GM18502 (cell line): ENCODE measurements around the gene SNX7.
A peak's percentile ranks its signal among the peaks of the same experiment; 100 is the strongest.

Experiments used
- ATAC-seq: cut with Tn5 transposase; IDR thresholded peaks from one replicate; pipeline ENCODE4 v1.9.1; 2021; ENCODE audit warnings: mild to moderate bottlenecking; ENCODE audit not compliant: unreplicated experiment, poor library complexity

Gene SNX7

GRCh38 chr1:98661544-98662355 is at the start of gene SNX7:
TSS of gene SNX7 (plus strand) at chr1:98661721. CDS start at chr1:98661732, 11 bp downstream.
- ATAC-seq, result peak; percentile 68

- no peak for ATAC-seq
These were observed 24.2 kb upstream of the SNX7 start for GRCh38 chr1:98637316-98637715.

GRCh38 chr1:98638185-98638584 is 23.3 kb upstream of the SNX7 start:
- ATAC-seq, result no peak

- ATAC-seq, result no peak
These were observed 17.0 kb upstream of the SNX7 start for GRCh38 chr1:98644510-98644909.

- ATAC-seq, result no peak
These were observed 10.3 kb upstream of the SNX7 start for GRCh38 chr1:98651116-98651632.

GRCh38 chr1:98653123-98653522 is 8.4 kb upstream of the SNX7 start:
- ATAC-seq, result no peak

GRCh38 chr1:98659879-98660278 is 1.6 kb upstream of the SNX7 start:
- no peak for ATAC-seq

GRCh38 chr1:98660940-98661543 is 479 bp upstream of the SNX7 start:
- ATAC-seq, result no peak

GRCh38 chr1:98662356-98662670 is 792 bp downstream of the SNX7 start:
- no peak for ATAC-seq

GRCh38 chr1:98668733-98669132 is 7.2 kb downstream of the SNX7 start:
- no peak for ATAC-seq

GRCh38 chr1:98669355-98670296 is 8.1 kb downstream of the SNX7 start:
- no peak for ATAC-seq

- no peak for ATAC-seq
These were observed 10.7 kb downstream of the SNX7 start for GRCh38 chr1:98672189-98672588.

- ATAC-seq, result no peak
These were observed 12.7 kb downstream of the SNX7 start for GRCh38 chr1:98674075-98674781.

- no peak for ATAC-seq
These were observed 13.8 kb downstream of the SNX7 start for GRCh38 chr1:98675282-98675681.

GRCh38 chr1:98677288-98677687 is 15.8 kb downstream of the SNX7 start:
- ATAC-seq, result no peak

GRCh38 chr1:98681812-98682211 is 20.3 kb downstream of the SNX7 start:
- ATAC-seq, result no peak

GRCh38 chr1:98688110-98688739 is 26.7 kb downstream of the SNX7 start:
- ATAC-seq, result peak; percentile 72

- ATAC-seq, result no peak
These were observed 29.1 kb downstream of the SNX7 start for GRCh38 chr1:98690576-98690975.

GRCh38 chr1:98692482-98692881 is 31.0 kb downstream of the SNX7 start:
- no peak for ATAC-seq

GRCh38 chr1:98693385-98693784 is 31.9 kb downstream of the SNX7 start:
- no peak for ATAC-seq
